Upper lobe of left lung (tissue), 4 donors: ENCODE results near the gene CCDC89.

Experiments used
- CTCF ChIP-seq, 6 experiments: fragments of 450-650 bp in 4 of 6; fragments of 200-600 bp in 2 of 6; sonication (generic) in 2 of 6; IDR thresholded peaks; one replicate each; pipeline ENCODE4 v1.5.1; 2016 to 2019; ENCODE audit warnings: antibody characterized with exemption in 6 of 6
- POLR2A ChIP-seq, 4 donors: fragments of 450-650 bp; IDR thresholded peaks; one replicate each; pipeline ENCODE4 v1.5.1; 2016 to 2017; ENCODE audit warnings: antibody characterized with exemption in 4 of 4, mild to moderate bottlenecking in 2 of 4
- POLR2AphosphoS5 ChIP-seq, 2 donors: sonication (generic); formaldehyde crosslinking; IDR thresholded peaks; one replicate each; pipeline ENCODE4 v1.5.1; 2017; ENCODE audit warnings: antibody characterized with exemption in 2 of 2

- TF ChIP-seq CTCF (IDR thresholded peaks at IDR 0.05) (no peak), POLR2AphosphoS5 (IDR thresholded peaks at IDR 0.05) (no peak), POLR2A (IDR thresholded peaks at IDR 0.05) (no peak)
Observed at GRCh38 chr11:85725510-85726258, 39.7 kb upstream of the CCDC89 start.
